Measurements from ENCODE around the gene SORCS1.

SORCS1 gene

DNA sequence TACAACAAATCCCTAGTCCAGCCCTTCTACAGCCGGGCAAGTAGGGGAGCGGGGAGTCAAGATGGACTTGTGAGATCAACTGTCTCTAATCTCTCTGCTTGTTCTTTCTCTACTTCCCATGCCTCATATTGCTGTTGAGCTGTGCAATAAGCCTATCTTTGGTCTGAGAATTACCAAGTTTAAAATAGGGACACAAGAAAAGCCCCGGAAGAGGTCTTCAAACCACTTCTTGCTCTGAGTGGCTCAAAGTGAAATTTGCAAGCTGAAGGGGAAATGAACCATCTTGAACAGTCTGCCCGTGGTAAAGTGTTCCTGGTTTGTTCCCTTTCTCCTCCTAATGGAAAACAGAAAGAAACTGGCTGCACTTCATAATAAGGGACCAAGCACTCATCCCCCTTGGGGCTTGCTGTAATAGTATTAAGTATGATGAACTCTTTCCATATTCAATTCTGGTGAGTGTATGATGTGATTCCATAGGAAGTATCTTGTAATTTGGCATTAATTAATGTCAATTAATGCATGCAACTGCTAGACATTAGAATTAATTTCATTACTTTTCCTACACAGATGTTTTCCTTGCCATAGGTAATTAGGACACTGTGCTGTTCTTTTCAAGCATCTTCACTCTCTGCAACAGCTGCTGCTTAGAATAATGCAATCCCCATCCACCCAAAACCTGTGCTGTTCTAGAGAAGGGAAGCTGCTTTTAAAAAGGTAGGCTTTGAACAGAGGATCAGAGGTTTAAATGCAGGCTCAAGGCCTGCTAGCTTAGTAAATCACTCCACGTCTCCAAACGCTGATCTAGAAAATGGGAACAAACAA lies 449.6 kb downstream of the SORCS1 start:
- Histone ChIP-seq H3K36me3 (ENCODE audit: low read length) (no peaks in the 10 kb centered on the region), H3K4me2 (ENCODE audit: low read depth, low read length, poor library complexity, severe bottlenecking) (no peak overlapping the region), H3F3A (ENCODE audit: insufficient read depth) (no peaks in the 10 kb centered on the region), H3K9ac (ENCODE audit: low read length) (no peak overlapping the region), H2AFZ (ENCODE audit: low read depth, low read length, severe bottlenecking) (no peak overlapping the region), H3K27ac (ENCODE audit: low read depth, low read length) (no peak overlapping the region), H3K27me3 (ENCODE audit: low read length) (no peaks in the 10 kb centered on the region), H3K79me2 (ENCODE audit: insufficient read depth, low read length) (no peaks in the 10 kb centered on the region), H4K20me1 (ENCODE audit: low read depth, low read length) (no peaks in the 10 kb centered on the region), H3K9me2 (replicated peaks; ENCODE audit: insufficient read depth, low read length) (no peaks in the 10 kb centered on the region), H3K4me3 (ENCODE audit: insufficient read depth, low read length, poor library complexity, severe bottlenecking) (no peak overlapping the region), H3K9me3 (ENCODE audit: insufficient read depth, low read length) (no peaks in the 10 kb centered on the region)
- TF ChIP-seq EZH2phosphoT487 (conservative IDR thresholded peaks at IDR 0.05; ENCODE audit: low read length) = no peak
- TF ChIP-seq, protein P1, sequence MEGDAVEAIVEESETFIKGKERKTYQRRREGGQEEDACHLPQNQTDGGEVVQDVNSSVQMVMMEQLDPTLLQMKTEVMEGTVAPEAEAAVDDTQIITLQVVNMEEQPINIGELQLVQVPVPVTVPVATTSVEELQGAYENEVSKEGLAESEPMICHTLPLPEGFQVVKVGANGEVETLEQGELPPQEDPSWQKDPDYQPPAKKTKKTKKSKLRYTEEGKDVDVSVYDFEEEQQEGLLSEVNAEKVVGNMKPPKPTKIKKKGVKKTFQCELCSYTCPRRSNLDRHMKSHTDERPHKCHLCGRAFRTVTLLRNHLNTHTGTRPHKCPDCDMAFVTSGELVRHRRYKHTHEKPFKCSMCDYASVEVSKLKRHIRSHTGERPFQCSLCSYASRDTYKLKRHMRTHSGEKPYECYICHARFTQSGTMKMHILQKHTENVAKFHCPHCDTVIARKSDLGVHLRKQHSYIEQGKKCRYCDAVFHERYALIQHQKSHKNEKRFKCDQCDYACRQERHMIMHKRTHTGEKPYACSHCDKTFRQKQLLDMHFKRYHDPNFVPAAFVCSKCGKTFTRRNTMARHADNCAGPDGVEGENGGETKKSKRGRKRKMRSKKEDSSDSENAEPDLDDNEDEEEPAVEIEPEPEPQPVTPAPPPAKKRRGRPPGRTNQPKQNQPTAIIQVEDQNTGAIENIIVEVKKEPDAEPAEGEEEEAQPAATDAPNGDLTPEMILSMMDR (IDR thresholded peaks at IDR 0.05; ENCODE audit: insufficient read depth, low read length, poor library complexity, severe bottlenecking) = no peak

DNA sequence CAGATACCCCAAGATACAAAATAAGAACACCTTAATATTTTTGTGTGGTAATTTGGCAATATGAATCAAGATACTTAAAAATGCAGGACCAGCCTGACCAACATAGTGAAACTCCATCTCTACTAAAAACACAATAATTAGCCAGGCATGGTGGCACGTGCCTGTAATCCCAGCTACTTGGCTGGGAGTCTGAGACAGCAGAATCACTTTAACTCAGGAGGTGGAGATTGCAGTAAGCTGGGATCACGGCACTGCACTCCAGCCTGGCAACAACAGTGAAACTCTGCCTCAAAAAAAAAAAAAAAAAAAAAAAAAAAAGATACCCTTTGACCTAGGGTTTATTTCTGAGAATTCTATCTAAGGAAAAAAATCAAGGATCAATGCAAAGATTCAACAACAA lies 450.7 kb downstream of the SORCS1 start:
- no peak overlapping the region for H2AFZ ChIP-seq (ENCODE audit: low read depth, low read length, severe bottlenecking)
- H3K27me3 ChIP-seq (ENCODE audit: low read length) = no peaks in the 10 kb centered on the region
- no peaks in the 10 kb centered on the region for H3K9me2 ChIP-seq (replicated peaks; ENCODE audit: insufficient read depth, low read length)
- no peak overlapping the region for H3K4me2 ChIP-seq (ENCODE audit: low read depth, low read length, poor library complexity, severe bottlenecking)
- H3K9ac ChIP-seq (ENCODE audit: low read length) = no peak overlapping the region
- no peak overlapping the region for H3K27ac ChIP-seq (ENCODE audit: low read depth, low read length)
- no peaks in the 10 kb centered on the region for H3K36me3 ChIP-seq (ENCODE audit: low read length)
- H4K20me1 ChIP-seq (ENCODE audit: low read depth, low read length) = no peaks in the 10 kb centered on the region
- H3K79me2 ChIP-seq (ENCODE audit: insufficient read depth, low read length) = no peaks in the 10 kb centered on the region
- no peaks in the 10 kb centered on the region for H3K9me3 ChIP-seq (ENCODE audit: insufficient read depth, low read length)
- no peaks in the 10 kb centered on the region for H3F3A ChIP-seq (ENCODE audit: insufficient read depth)
- H3K4me3 ChIP-seq (ENCODE audit: insufficient read depth, low read length, poor library complexity, severe bottlenecking) = no peak overlapping the region
- TF ChIP-seq, protein P1 (IDR thresholded peaks at IDR 0.05; ENCODE audit: insufficient read depth, low read length, poor library complexity, severe bottlenecking) = no peak
- TF ChIP-seq EZH2phosphoT487 (conservative IDR thresholded peaks at IDR 0.05; ENCODE audit: low read length) = no peak

DNA sequence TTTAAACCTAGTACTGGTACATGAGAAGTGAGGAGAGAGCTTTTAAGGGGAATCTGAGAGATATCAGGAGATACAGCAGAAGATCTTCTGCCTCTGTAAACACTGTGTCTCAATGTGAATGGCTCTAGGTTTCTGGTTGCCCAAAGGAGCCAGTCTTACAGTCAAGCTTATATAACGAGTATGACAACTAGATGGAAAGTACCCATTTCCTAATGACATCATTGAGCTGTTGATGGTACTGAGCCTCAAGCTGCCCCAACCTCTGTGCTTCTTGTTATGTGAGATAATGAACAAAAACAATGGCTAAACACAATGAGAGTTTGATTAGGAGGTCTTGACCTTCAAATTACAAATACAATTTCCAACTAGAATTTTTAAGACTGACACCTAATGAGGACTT lies 451.5 kb downstream of the SORCS1 start:
- TF ChIP-seq EZH2phosphoT487 (conservative IDR thresholded peaks at IDR 0.05; ENCODE audit: low read length) = no peak
- TF ChIP-seq, protein P1 (IDR thresholded peaks at IDR 0.05; ENCODE audit: insufficient read depth, low read length, poor library complexity, severe bottlenecking) = no peak
- no peak overlapping the region for H3K4me3 ChIP-seq (ENCODE audit: insufficient read depth, low read length, poor library complexity, severe bottlenecking)
- no peak overlapping the region for H3K9ac ChIP-seq (ENCODE audit: low read length)
- H3K4me2 ChIP-seq (ENCODE audit: low read depth, low read length, poor library complexity, severe bottlenecking) = no peak overlapping the region
- H3K36me3 ChIP-seq (ENCODE audit: low read length) = no peaks in the 10 kb centered on the region
- H3K79me2 ChIP-seq (ENCODE audit: insufficient read depth, low read length) = no peaks in the 10 kb centered on the region
- H3F3A ChIP-seq (ENCODE audit: insufficient read depth) = no peaks in the 10 kb centered on the region
- no peaks in the 10 kb centered on the region for H3K9me3 ChIP-seq (ENCODE audit: insufficient read depth, low read length)
- no peaks in the 10 kb centered on the region for H3K9me2 ChIP-seq (replicated peaks; ENCODE audit: insufficient read depth, low read length)
- no peaks in the 10 kb centered on the region for H4K20me1 ChIP-seq (ENCODE audit: low read depth, low read length)
- H3K27ac ChIP-seq (ENCODE audit: low read depth, low read length) = no peak overlapping the region
- H3K27me3 ChIP-seq (ENCODE audit: low read length) = no peaks in the 10 kb centered on the region
- no peak overlapping the region for H2AFZ ChIP-seq (ENCODE audit: low read depth, low read length, severe bottlenecking)
